Measurements from ENCODE around the gene NANOGP8.

The NANOGP8 gene

GRCh38 chr15:35060591-35060990, 24.5 kb downstream of the NANOGP8 start:
- Histone ChIP-seq H3K4me1 (ENCODE audit: control insufficient read depth, insufficient read depth, low read length) (peaks cover 58% of the 10 kb centered on the region), H3K9ac (ENCODE audit: low read depth, low read length) (no peak overlapping the region; the same call in 1 of the 2 replicates), H3K27me3 (ENCODE audit: control insufficient read depth, insufficient read depth, low read length) (no peaks in the 10 kb centered on the region), H3K4me3 (ENCODE audit: low read depth, low read length) (no peak overlapping the region), H3K36me3 (ENCODE audit: control insufficient read depth, insufficient read depth, low read length) (0 out of 2 replicates have a peak, but pooled peaks cover 4% of the 10 kb centered on the region), H3K9me3 (ENCODE audit: control insufficient read depth, insufficient read depth, low read length) (no peaks in the 10 kb centered on the region), H3K27ac (ENCODE audit: low read depth, low read length) (no peak overlapping the region)

GRCh38 chr15:35058534-35059054, 26.5 kb downstream of the NANOGP8 start:
- H3K4me1 ChIP-seq (ENCODE audit: control insufficient read depth, insufficient read depth, low read length): peaks cover 44% of the 10 kb centered on the region
- no peaks in the 10 kb centered on the region for H3K9me3 ChIP-seq (ENCODE audit: control insufficient read depth, insufficient read depth, low read length)
- no peak overlapping the region for H3K27ac ChIP-seq (ENCODE audit: low read depth, low read length)
- H3K36me3 ChIP-seq (ENCODE audit: control insufficient read depth, insufficient read depth, low read length): 0 out of 2 replicates have a peak, but pooled peaks cover 4% of the 10 kb centered on the region
- H3K27me3 ChIP-seq (ENCODE audit: control insufficient read depth, insufficient read depth, low read length): no peaks in the 10 kb centered on the region
- H3K4me3 ChIP-seq (ENCODE audit: low read depth, low read length): no peak overlapping the region
- H3K9ac ChIP-seq (ENCODE audit: low read depth, low read length): no peak overlapping the region

- Histone ChIP-seq H3K36me3 (ENCODE audit: control insufficient read depth, insufficient read depth, low read length) (0 out of 2 replicates have a peak, but pooled peaks cover 4% of the 10 kb centered on the region), H3K27me3 (ENCODE audit: control insufficient read depth, insufficient read depth, low read length) (no peaks in the 10 kb centered on the region), H3K4me1 (ENCODE audit: control insufficient read depth, insufficient read depth, low read length) (peaks cover 21% of the 10 kb centered on the region), H3K27ac (ENCODE audit: low read depth, low read length) (no peak overlapping the region), H3K9ac (ENCODE audit: low read depth, low read length) (no peak overlapping the region), H3K9me3 (ENCODE audit: control insufficient read depth, insufficient read depth, low read length) (no peaks in the 10 kb centered on the region), H3K4me3 (ENCODE audit: low read depth, low read length) (no peak overlapping the region)
Observed at GRCh38 chr15:35055416-35056105, 29.5 kb downstream of the NANOGP8 start.

GRCh38 chr15:35054380-35054779, 30.7 kb downstream of the NANOGP8 start:
- H3K9ac ChIP-seq (ENCODE audit: low read depth, low read length): no peak overlapping the region
- H3K36me3 ChIP-seq (ENCODE audit: control insufficient read depth, insufficient read depth, low read length): 0 out of 2 replicates have a peak, but pooled peaks cover 4% of the 10 kb centered on the region
- no peak overlapping the region for H3K4me3 ChIP-seq (ENCODE audit: low read depth, low read length)
- H3K4me1 ChIP-seq (ENCODE audit: control insufficient read depth, insufficient read depth, low read length): peaks cover 14% of the 10 kb centered on the region
- H3K9me3 ChIP-seq (ENCODE audit: control insufficient read depth, insufficient read depth, low read length): no peaks in the 10 kb centered on the region
- no peaks in the 10 kb centered on the region for H3K27me3 ChIP-seq (ENCODE audit: control insufficient read depth, insufficient read depth, low read length)
- H3K27ac ChIP-seq (ENCODE audit: low read depth, low read length): no peak overlapping the region

GRCh38 chr15:35047996-35048395, 37.1 kb downstream of the NANOGP8 start:
- H3K27ac ChIP-seq (ENCODE audit: low read depth, low read length): no peak overlapping the region
- H3K4me1 ChIP-seq (ENCODE audit: control insufficient read depth, insufficient read depth, low read length): peaks cover 3% of the 10 kb centered on the region; the same call in 1 of the 2 replicates
- no peaks in the 10 kb centered on the region for H3K36me3 ChIP-seq (ENCODE audit: control insufficient read depth, insufficient read depth, low read length)
- no peak overlapping the region for H3K4me3 ChIP-seq (ENCODE audit: low read depth, low read length)
- H3K9me3 ChIP-seq (ENCODE audit: control insufficient read depth, insufficient read depth, low read length): no peaks in the 10 kb centered on the region
- H3K27me3 ChIP-seq (ENCODE audit: control insufficient read depth, insufficient read depth, low read length): no peaks in the 10 kb centered on the region
- H3K9ac ChIP-seq (ENCODE audit: low read depth, low read length): no peak overlapping the region

GRCh38 chr15:35047528-35047927, 37.6 kb downstream of the NANOGP8 start:
- no peak overlapping the region for H3K4me3 ChIP-seq (ENCODE audit: low read depth, low read length)
- no peak overlapping the region for H3K9ac ChIP-seq (ENCODE audit: low read depth, low read length)
- no peaks in the 10 kb centered on the region for H3K36me3 ChIP-seq (ENCODE audit: control insufficient read depth, insufficient read depth, low read length)
- no peak overlapping the region for H3K27ac ChIP-seq (ENCODE audit: low read depth, low read length)
- H3K27me3 ChIP-seq (ENCODE audit: control insufficient read depth, insufficient read depth, low read length): no peaks in the 10 kb centered on the region
- peaks cover 3% of the 10 kb centered on the region; the same call in 1 of the 2 replicates for H3K4me1 ChIP-seq (ENCODE audit: control insufficient read depth, insufficient read depth, low read length)
- H3K9me3 ChIP-seq (ENCODE audit: control insufficient read depth, insufficient read depth, low read length): no peaks in the 10 kb centered on the region

GRCh38 chr15:35043373-35044095, 41.6 kb downstream of the NANOGP8 start:
- no peaks in the 10 kb centered on the region for H3K36me3 ChIP-seq (ENCODE audit: control insufficient read depth, insufficient read depth, low read length)
- H3K27me3 ChIP-seq (ENCODE audit: control insufficient read depth, insufficient read depth, low read length): no peaks in the 10 kb centered on the region
- no peak overlapping the region for H3K9ac ChIP-seq (ENCODE audit: low read depth, low read length)
- H3K4me3 ChIP-seq (ENCODE audit: low read depth, low read length): no peak overlapping the region
- H3K27ac ChIP-seq (ENCODE audit: low read depth, low read length): no peak overlapping the region
- no peaks in the 10 kb centered on the region for H3K9me3 ChIP-seq (ENCODE audit: control insufficient read depth, insufficient read depth, low read length)
- peaks cover 17% of the 10 kb centered on the region for H3K4me1 ChIP-seq (ENCODE audit: control insufficient read depth, insufficient read depth, low read length)

GRCh38 chr15:35040339-35041255, 44.5 kb downstream of the NANOGP8 start:
- Histone ChIP-seq H3K27ac (ENCODE audit: low read depth, low read length) (peak overlapping the region; percentile 50), H3K27me3 (ENCODE audit: control insufficient read depth, insufficient read depth, low read length) (no peaks in the 10 kb centered on the region), H3K36me3 (ENCODE audit: control insufficient read depth, insufficient read depth, low read length) (no peaks in the 10 kb centered on the region), H3K4me1 (ENCODE audit: control insufficient read depth, insufficient read depth, low read length) (peaks cover 19% of the 10 kb centered on the region), H3K9me3 (ENCODE audit: control insufficient read depth, insufficient read depth, low read length) (no peaks in the 10 kb centered on the region), H3K4me3 (ENCODE audit: low read depth, low read length) (no peak overlapping the region), H3K9ac (ENCODE audit: low read depth, low read length) (no peak overlapping the region)

- peak overlapping the region; percentile 11 for H3K27ac ChIP-seq (ENCODE audit: low read depth, low read length)
- H3K4me3 ChIP-seq (ENCODE audit: low read depth, low read length): no peak overlapping the region
Observed at GRCh38 chr15:35038626-35039451, 46.3 kb downstream of the NANOGP8 start.

More at GRCh38 chr15:35038626-35039451, 46.3 kb downstream of the NANOGP8 start:
- Histone ChIP-seq H3K27me3 (ENCODE audit: control insufficient read depth, insufficient read depth, low read length) (no peaks in the 10 kb centered on the region), H3K36me3 (ENCODE audit: control insufficient read depth, insufficient read depth, low read length) (no peaks in the 10 kb centered on the region), H3K9me3 (ENCODE audit: control insufficient read depth, insufficient read depth, low read length) (no peaks in the 10 kb centered on the region), H3K4me1 (ENCODE audit: control insufficient read depth, insufficient read depth, low read length) (peaks cover 16% of the 10 kb centered on the region), H3K9ac (ENCODE audit: low read depth, low read length) (no peak overlapping the region)

Measured in HUES48 (cell line).